Liver (tissue), 3 donors: ENCODE data around the gene DNMBP.

Source experiments
- GABPA ChIP-seq, 2 donors: IDR thresholded peaks in 1 of 2; conservative IDR thresholded peaks in 1 of 2; 2 replicates each; pipeline ENCODE4 v1.6.1; 2016; ENCODE audit warnings: antibody characterized with exemption in 2 of 2, mild to moderate bottlenecking in 1 of 2, moderate library complexity in 1 of 2
- JUND ChIP-seq, 2 donors: IDR thresholded peaks; 2 replicates each; pipeline ENCODE4 v1.6.1; 2016; ENCODE audit warnings: antibody characterized with exemption in 2 of 2
- SP1 ChIP-seq: IDR thresholded peaks from 2 replicates; pipeline ENCODE4 v1.6.1; 2018; ENCODE audit warnings: antibody characterized with exemption, mild to moderate bottlenecking
- YY1 ChIP-seq: IDR thresholded peaks from 2 replicates; pipeline ENCODE4 v1.6.1; 2016; ENCODE audit warnings: antibody characterized with exemption, mild to moderate bottlenecking
- TF ChIP-seq, protein P1 (sequence below): fragments of 150-350 bp; IDR thresholded peaks from 2 replicates; pipeline ENCODE4 v1.5.1; 2017; ENCODE audit warnings: improper control_type of control experiment, low read depth, low read length; ENCODE audit not compliant: missing input control
- TF ChIP-seq, protein P2 (sequence below): IDR thresholded peaks from 2 replicates; pipeline ENCODE4 v1.6.1; 2016; ENCODE audit warnings: antibody characterized with exemption
- TF ChIP-seq, protein P3 (sequence below): IDR thresholded peaks from 2 replicates; pipeline ENCODE4 v1.6.1; 2016; ENCODE audit warnings: antibody characterized with exemption
- TF ChIP-seq, protein P4 (sequence below): IDR thresholded peaks from 2 replicates; pipeline ENCODE4 v1.6.1; 2016; ENCODE audit warnings: antibody characterized with exemption, mild to moderate bottlenecking
- donor health status: healthy.
- donor health status: healthy.

DNA sequence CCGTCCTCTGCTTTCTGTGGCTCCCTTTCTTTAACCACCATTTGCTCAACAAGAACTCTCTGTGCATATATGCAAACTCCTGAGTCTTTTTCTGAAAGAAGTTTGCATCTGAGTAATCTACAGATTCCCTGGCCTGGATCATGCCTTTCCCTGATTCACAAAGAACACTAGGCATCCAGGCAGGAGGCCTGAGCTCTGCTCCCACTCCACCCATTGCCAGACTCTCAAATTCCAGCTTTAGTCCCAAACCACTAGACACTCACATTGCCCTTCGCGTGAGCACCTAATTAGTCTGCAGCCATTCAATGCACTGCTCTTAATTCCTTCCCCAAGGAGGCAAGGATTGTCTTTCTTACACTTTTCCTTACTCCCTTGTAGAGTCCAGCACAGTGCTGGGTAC, 166.4 kb downstream of the DNMBP start:
- TF ChIP-seq, protein P1, sequence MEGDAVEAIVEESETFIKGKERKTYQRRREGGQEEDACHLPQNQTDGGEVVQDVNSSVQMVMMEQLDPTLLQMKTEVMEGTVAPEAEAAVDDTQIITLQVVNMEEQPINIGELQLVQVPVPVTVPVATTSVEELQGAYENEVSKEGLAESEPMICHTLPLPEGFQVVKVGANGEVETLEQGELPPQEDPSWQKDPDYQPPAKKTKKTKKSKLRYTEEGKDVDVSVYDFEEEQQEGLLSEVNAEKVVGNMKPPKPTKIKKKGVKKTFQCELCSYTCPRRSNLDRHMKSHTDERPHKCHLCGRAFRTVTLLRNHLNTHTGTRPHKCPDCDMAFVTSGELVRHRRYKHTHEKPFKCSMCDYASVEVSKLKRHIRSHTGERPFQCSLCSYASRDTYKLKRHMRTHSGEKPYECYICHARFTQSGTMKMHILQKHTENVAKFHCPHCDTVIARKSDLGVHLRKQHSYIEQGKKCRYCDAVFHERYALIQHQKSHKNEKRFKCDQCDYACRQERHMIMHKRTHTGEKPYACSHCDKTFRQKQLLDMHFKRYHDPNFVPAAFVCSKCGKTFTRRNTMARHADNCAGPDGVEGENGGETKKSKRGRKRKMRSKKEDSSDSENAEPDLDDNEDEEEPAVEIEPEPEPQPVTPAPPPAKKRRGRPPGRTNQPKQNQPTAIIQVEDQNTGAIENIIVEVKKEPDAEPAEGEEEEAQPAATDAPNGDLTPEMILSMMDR: no peak
- TF ChIP-seq SP1 (no peak), YY1 (no peak), JUND (IDR thresholded peaks at IDR 0.05) (no peak), GABPA (IDR thresholded peaks at IDR 0.05 in 1 of 2, conservative IDR thresholded peaks at IDR 0.05 in 1 of 2) (no peak)
- TF ChIP-seq, protein P2, sequence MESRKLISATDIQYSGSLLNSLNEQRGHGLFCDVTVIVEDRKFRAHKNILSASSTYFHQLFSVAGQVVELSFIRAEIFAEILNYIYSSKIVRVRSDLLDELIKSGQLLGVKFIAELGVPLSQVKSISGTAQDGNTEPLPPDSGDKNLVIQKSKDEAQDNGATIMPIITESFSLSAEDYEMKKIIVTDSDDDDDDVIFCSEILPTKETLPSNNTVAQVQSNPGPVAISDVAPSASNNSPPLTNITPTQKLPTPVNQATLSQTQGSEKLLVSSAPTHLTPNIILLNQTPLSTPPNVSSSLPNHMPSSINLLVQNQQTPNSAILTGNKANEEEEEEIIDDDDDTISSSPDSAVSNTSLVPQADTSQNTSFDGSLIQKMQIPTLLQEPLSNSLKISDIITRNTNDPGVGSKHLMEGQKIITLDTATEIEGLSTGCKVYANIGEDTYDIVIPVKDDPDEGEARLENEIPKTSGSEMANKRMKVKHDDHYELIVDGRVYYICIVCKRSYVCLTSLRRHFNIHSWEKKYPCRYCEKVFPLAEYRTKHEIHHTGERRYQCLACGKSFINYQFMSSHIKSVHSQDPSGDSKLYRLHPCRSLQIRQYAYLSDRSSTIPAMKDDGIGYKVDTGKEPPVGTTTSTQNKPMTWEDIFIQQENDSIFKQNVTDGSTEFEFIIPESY: no peak
- TF ChIP-seq, protein P3, sequence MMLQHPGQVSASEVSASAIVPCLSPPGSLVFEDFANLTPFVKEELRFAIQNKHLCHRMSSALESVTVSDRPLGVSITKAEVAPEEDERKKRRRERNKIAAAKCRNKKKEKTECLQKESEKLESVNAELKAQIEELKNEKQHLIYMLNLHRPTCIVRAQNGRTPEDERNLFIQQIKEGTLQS: no peak
- TF ChIP-seq, protein P4, sequence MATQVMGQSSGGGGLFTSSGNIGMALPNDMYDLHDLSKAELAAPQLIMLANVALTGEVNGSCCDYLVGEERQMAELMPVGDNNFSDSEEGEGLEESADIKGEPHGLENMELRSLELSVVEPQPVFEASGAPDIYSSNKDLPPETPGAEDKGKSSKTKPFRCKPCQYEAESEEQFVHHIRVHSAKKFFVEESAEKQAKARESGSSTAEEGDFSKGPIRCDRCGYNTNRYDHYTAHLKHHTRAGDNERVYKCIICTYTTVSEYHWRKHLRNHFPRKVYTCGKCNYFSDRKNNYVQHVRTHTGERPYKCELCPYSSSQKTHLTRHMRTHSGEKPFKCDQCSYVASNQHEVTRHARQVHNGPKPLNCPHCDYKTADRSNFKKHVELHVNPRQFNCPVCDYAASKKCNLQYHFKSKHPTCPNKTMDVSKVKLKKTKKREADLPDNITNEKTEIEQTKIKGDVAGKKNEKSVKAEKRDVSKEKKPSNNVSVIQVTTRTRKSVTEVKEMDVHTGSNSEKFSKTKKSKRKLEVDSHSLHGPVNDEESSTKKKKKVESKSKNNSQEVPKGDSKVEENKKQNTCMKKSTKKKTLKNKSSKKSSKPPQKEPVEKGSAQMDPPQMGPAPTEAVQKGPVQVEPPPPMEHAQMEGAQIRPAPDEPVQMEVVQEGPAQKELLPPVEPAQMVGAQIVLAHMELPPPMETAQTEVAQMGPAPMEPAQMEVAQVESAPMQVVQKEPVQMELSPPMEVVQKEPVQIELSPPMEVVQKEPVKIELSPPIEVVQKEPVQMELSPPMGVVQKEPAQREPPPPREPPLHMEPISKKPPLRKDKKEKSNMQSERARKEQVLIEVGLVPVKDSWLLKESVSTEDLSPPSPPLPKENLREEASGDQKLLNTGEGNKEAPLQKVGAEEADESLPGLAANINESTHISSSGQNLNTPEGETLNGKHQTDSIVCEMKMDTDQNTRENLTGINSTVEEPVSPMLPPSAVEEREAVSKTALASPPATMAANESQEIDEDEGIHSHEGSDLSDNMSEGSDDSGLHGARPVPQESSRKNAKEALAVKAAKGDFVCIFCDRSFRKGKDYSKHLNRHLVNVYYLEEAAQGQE: no peak
